HG02938 (cell line): Measurements from ENCODE around the gene WNT2B.

ENCODE experiments used
- ATAC-seq: cut with Tn5 transposase; IDR thresholded peaks from one replicate; pipeline ENCODE4 v1.9.1; 2021; ENCODE audit warnings: mild to moderate bottlenecking, moderate library complexity; ENCODE audit not compliant: unreplicated experiment

The WNT2B gene

DNA sequence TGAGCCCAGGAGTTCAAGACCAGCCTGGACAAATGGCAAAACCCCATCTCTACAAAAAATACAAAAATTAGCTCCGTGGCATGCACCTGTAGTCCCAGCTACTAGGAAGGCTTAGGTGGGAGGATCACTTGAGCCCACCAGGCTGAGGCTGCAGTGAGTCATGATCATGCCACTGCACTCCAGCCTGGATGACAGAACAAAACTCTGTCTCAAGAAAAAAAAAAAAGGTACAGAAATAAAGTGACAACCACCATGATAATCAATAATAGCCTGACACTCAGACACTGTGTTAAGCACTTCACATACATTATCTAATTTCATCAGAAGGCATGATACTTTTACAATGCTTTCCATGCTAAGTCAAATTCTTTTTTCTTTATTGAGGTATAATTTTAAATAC lies 57.0 kb downstream of the WNT2B start:
- no peak for ATAC-seq

DNA sequence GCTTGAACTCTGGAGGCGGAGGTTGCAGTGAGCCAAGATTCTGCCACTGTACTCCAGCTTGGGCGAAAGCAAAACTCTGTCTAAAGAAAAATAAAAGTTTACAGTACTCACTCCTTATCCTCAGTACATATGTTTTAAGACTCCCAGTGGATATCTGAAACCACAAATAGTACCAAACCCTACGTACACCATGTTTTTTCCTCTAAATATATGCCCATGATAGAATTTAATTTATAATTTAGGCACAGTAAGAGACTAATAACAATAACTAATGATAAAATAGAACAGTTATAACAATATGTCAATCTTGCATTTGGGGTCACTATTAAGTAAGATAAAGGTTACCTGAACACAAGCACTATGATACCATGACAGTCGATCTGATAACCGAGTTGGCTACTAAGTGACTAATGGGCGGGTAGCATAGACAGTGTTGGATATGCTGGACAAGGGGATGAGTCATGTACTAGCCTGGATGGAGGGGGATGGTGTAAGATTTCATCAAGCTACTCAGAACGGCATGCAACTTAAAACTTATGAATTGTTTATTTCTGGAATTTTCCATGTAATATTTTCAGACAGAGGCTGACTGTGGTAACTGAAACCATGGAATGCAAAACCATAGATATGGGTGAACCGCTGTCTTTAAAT lies 66.5 kb downstream of the WNT2B start:
- no peak for ATAC-seq

DNA sequence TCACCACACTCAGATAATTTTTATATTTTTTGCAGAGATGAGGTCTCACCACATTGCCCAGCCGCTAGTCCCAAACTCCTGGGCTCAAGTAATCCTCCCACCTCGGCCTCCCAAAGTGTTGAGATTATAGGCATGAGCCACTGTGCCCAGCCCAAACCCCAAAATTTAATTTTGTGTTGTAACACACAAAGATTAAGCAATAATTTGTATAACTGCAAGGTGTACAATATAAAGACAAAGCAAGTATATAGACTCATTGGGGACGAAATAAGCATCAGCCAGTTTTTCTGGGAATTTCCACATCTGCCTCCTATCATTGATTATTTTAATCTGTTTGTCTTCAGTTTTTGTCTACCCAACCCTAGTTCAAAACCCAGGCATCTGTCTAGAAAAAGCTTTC lies 67.5 kb downstream of the WNT2B start:
- no peak for ATAC-seq
